ENCODE data around the gene ZC3HAV1.
"Not testable (repeated sequence)": the region's sequence is repeated elsewhere in the genome, so short reads cannot be mapped to it uniquely, and the experiment has no call there.

Gene ZC3HAV1

GRCh38 chr7:139055674-139056073 lies 53.8 kb downstream of the ZC3HAV1 start:
- Histone ChIP-seq H3K9ac (ENCODE audit: low read length) (no peak overlapping the region), H3K27me3 (replicated peaks; ENCODE audit: insufficient read depth, low read length) (no peaks in the 10 kb centered on the region), H3K9me3 (replicated peaks; ENCODE audit: insufficient read depth, low read length) (no peaks in the 10 kb centered on the region), H3K4me3 (ENCODE audit: low read length) (no peak overlapping the region), H3K79me2 (ENCODE audit: low read length) (peaks cover 7% of the 10 kb centered on the region; the same call in 1 of the 2 replicates), H2AFZ (ENCODE audit: low read length) (no peak overlapping the region), H3K4me2 (ENCODE audit: low read depth, low read length) (no peak overlapping the region), H3K36me3 (replicated peaks; ENCODE audit: insufficient read depth, low read length) (peaks cover 9% of the 10 kb centered on the region; the same call in 1 of the 2 replicates), H3K4me1 (ENCODE audit: low read length) (no peaks in the 10 kb centered on the region), H3K9me2 (replicated peaks; ENCODE audit: insufficient read depth, low read length) (no peaks in the 10 kb centered on the region), H3F3A (ENCODE audit: insufficient read depth, low read length) (no peaks in the 10 kb centered on the region), H3K27ac (ENCODE audit: low read length) (no peak overlapping the region), H4K20me1 (ENCODE audit: insufficient read depth, low read length) (no peaks in the 10 kb centered on the region; the same call in 1 of the 2 replicates)
- no peak for DNase-seq
- TF ChIP-seq EZH2phosphoT487 (IDR thresholded peaks at IDR 0.05; ENCODE audit: low read length) = no peak
- TF ChIP-seq EZH2 (optimal IDR thresholded peaks at IDR 0.05; ENCODE audit: low read depth, low read length) = no peak
- TF ChIP-seq CTCF (IDR thresholded peaks at IDR 0.05; ENCODE audit: low read length) = no peak

GRCh38 chr7:139054656-139055055 lies 54.9 kb downstream of the ZC3HAV1 start:
- H3K4me3 ChIP-seq (ENCODE audit: low read length); H4K20me1 ChIP-seq (ENCODE audit: insufficient read depth, low read length): not testable (repeated sequence)

GRCh38 chr7:139054101-139054500 lies 55.4 kb downstream of the ZC3HAV1 start:
- TF ChIP-seq CTCF (IDR thresholded peaks at IDR 0.05; ENCODE audit: low read length) (no peak), EZH2 (optimal IDR thresholded peaks at IDR 0.05; ENCODE audit: low read depth, low read length) (no peak), EZH2phosphoT487 (IDR thresholded peaks at IDR 0.05; ENCODE audit: low read length) (no peak)
- no peak overlapping the region for H2AFZ ChIP-seq (ENCODE audit: low read length)
- DNase-seq = no peak
- no peaks in the 10 kb centered on the region for H3K9me2 ChIP-seq (replicated peaks; ENCODE audit: insufficient read depth, low read length)
- no peaks in the 10 kb centered on the region for H3K4me1 ChIP-seq (ENCODE audit: low read length)
- H3K9me3 ChIP-seq (replicated peaks; ENCODE audit: insufficient read depth, low read length) = no peaks in the 10 kb centered on the region
- no peak overlapping the region for H3K4me3 ChIP-seq (ENCODE audit: low read length)
- H3K27ac ChIP-seq (ENCODE audit: low read length) = no peak overlapping the region
- H3K9ac ChIP-seq (ENCODE audit: low read length) = no peak overlapping the region
- H3K36me3 ChIP-seq (replicated peaks; ENCODE audit: insufficient read depth, low read length) = peaks cover 4% of the 10 kb centered on the region
- no peak overlapping the region for H3K4me2 ChIP-seq (ENCODE audit: low read depth, low read length)
- no peaks in the 10 kb centered on the region for H3K27me3 ChIP-seq (replicated peaks; ENCODE audit: insufficient read depth, low read length)
- H4K20me1 ChIP-seq (ENCODE audit: insufficient read depth, low read length) = no peaks in the 10 kb centered on the region
- H3F3A ChIP-seq (ENCODE audit: insufficient read depth, low read length) = no peaks in the 10 kb centered on the region
- H3K79me2 ChIP-seq (ENCODE audit: low read length) = 0 out of 2 replicates have a peak, but pooled peaks cover 6% of the 10 kb centered on the region

More at GRCh38 chr7:139054656-139055055, 54.9 kb downstream of the ZC3HAV1 start:
- H3K4me2 ChIP-seq (ENCODE audit: low read depth, low read length); H2AFZ ChIP-seq (ENCODE audit: low read length); H3K4me1 ChIP-seq (ENCODE audit: low read length); H3K79me2 ChIP-seq (ENCODE audit: low read length); H3F3A ChIP-seq (ENCODE audit: insufficient read depth, low read length); H3K9me3 ChIP-seq (replicated peaks; ENCODE audit: insufficient read depth, low read length); H3K9me2 ChIP-seq (replicated peaks; ENCODE audit: insufficient read depth, low read length); H3K27ac ChIP-seq (ENCODE audit: low read length); H3K27me3 ChIP-seq (replicated peaks; ENCODE audit: insufficient read depth, low read length); H3K36me3 ChIP-seq (replicated peaks; ENCODE audit: insufficient read depth, low read length); H3K9ac ChIP-seq (ENCODE audit: low read length); DNase-seq: not testable (repeated sequence)

- Histone ChIP-seq H2AFZ (ENCODE audit: low read length) (no peak overlapping the region), H3K4me2 (ENCODE audit: low read depth, low read length) (no peak overlapping the region), H4K20me1 (ENCODE audit: insufficient read depth, low read length) (no peaks in the 10 kb centered on the region), H3K27me3 (replicated peaks; ENCODE audit: insufficient read depth, low read length) (no peaks in the 10 kb centered on the region), H3F3A (ENCODE audit: insufficient read depth, low read length) (no peaks in the 10 kb centered on the region), H3K79me2 (ENCODE audit: low read length) (no peaks in the 10 kb centered on the region), H3K9me3 (replicated peaks; ENCODE audit: insufficient read depth, low read length) (no peaks in the 10 kb centered on the region), H3K27ac (ENCODE audit: low read length) (no peak overlapping the region), H3K36me3 (replicated peaks; ENCODE audit: insufficient read depth, low read length) (peaks cover 4% of the 10 kb centered on the region), H3K9me2 (replicated peaks; ENCODE audit: insufficient read depth, low read length) (no peaks in the 10 kb centered on the region), H3K4me3 (ENCODE audit: low read length) (no peak overlapping the region), H3K9ac (ENCODE audit: low read length) (no peak overlapping the region), H3K4me1 (ENCODE audit: low read length) (no peaks in the 10 kb centered on the region)
- TF ChIP-seq CTCF (IDR thresholded peaks at IDR 0.05; ENCODE audit: low read length) (no peak), EZH2phosphoT487 (IDR thresholded peaks at IDR 0.05; ENCODE audit: low read length) (no peak)
- DNase-seq = no peak
These were observed 57.9 kb downstream of the ZC3HAV1 start for GRCh38 chr7:139051655-139052054.

All from MM.1S (cell line).